HL-60 (cell line): ENCODE data around the gene TMIE.

Experiments used
- DNase-seq, 2 experiments: peaks; one replicate each; pipeline ENCODE4 v3.0.0-alpha.2; 2010 to 2020; ENCODE audit warnings: low read depth in 1 of 2, low spot score in 1 of 2
- H3K27ac ChIP-seq: fragments of 250-450 bp; sonication (Bioruptor Pico); replicated peaks from 2 replicates; pipeline ENCODE4 v1.5.1; 2020; ENCODE audit warnings: mild to moderate bottlenecking, moderate library complexity
- H3K27me3 ChIP-seq: fragments of 250-450 bp; sonication (Bioruptor Pico); 2 replicates; pipeline ENCODE4 v1.5.1; 2021; ENCODE audit warnings: mild to moderate bottlenecking, moderate library complexity; ENCODE audit not compliant: insufficient read depth, poor library complexity, severe bottlenecking
- H3K4me3 ChIP-seq: replicated peaks from 2 replicates; pipeline ENCODE4 v1.5.1; 2011; ENCODE audit warnings: mild to moderate bottlenecking, control low read depth, low read length; ENCODE audit not compliant: insufficient read depth
- GABPA ChIP-seq: IDR thresholded peaks from 2 replicates; pipeline ENCODE4 v1.6.1; 2012; ENCODE audit warnings: low read depth
- POLR2AphosphoS5 ChIP-seq: IDR thresholded peaks from 2 replicates; pipeline ENCODE4 v1.6.1; 2012; ENCODE audit warnings: low read depth
- SPI1 ChIP-seq: IDR thresholded peaks from 2 replicates; pipeline ENCODE4 v1.6.1; 2012; ENCODE audit warnings: low read depth, mild to moderate bottlenecking, borderline replicate concordance
- TF ChIP-seq, protein P1 (sequence below): IDR thresholded peaks from one replicate; pipeline ENCODE4 v1.5.1; 2011; ENCODE audit warnings: low read length, control low read depth, inconsistent platforms; ENCODE audit not compliant: insufficient read depth
- TF ChIP-seq, protein P2 (sequence below): IDR thresholded peaks from 2 replicates; pipeline ENCODE4 v1.6.1; 2012; ENCODE audit warnings: low read depth; ENCODE audit not compliant: insufficient replicate concordance

TMIE gene

DNA sequence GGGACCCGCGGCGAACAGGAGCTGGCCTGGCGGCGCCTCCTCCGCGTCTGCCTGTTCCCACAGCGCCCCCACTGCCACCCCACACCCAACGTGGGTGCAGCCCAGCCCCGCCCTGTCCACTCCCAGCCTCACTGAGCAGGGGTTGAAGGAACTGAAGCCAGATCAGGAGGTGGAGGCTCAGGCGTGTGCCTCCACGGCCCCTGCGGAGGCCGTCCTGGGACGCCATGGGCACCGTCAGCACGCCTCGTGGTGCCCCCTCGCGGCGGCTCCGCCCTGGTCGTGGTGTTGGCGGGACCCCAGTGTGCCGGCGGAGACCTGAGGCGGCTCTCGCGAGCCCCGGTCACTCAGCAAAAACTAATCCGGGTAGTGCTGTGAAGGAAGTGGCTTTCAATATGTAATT is 55.5 kb downstream of the TMIE start:
- TF ChIP-seq, protein P1, sequence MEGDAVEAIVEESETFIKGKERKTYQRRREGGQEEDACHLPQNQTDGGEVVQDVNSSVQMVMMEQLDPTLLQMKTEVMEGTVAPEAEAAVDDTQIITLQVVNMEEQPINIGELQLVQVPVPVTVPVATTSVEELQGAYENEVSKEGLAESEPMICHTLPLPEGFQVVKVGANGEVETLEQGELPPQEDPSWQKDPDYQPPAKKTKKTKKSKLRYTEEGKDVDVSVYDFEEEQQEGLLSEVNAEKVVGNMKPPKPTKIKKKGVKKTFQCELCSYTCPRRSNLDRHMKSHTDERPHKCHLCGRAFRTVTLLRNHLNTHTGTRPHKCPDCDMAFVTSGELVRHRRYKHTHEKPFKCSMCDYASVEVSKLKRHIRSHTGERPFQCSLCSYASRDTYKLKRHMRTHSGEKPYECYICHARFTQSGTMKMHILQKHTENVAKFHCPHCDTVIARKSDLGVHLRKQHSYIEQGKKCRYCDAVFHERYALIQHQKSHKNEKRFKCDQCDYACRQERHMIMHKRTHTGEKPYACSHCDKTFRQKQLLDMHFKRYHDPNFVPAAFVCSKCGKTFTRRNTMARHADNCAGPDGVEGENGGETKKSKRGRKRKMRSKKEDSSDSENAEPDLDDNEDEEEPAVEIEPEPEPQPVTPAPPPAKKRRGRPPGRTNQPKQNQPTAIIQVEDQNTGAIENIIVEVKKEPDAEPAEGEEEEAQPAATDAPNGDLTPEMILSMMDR: no peak
- no peak for TF ChIP-seq SPI1
- TF ChIP-seq, protein P2, sequence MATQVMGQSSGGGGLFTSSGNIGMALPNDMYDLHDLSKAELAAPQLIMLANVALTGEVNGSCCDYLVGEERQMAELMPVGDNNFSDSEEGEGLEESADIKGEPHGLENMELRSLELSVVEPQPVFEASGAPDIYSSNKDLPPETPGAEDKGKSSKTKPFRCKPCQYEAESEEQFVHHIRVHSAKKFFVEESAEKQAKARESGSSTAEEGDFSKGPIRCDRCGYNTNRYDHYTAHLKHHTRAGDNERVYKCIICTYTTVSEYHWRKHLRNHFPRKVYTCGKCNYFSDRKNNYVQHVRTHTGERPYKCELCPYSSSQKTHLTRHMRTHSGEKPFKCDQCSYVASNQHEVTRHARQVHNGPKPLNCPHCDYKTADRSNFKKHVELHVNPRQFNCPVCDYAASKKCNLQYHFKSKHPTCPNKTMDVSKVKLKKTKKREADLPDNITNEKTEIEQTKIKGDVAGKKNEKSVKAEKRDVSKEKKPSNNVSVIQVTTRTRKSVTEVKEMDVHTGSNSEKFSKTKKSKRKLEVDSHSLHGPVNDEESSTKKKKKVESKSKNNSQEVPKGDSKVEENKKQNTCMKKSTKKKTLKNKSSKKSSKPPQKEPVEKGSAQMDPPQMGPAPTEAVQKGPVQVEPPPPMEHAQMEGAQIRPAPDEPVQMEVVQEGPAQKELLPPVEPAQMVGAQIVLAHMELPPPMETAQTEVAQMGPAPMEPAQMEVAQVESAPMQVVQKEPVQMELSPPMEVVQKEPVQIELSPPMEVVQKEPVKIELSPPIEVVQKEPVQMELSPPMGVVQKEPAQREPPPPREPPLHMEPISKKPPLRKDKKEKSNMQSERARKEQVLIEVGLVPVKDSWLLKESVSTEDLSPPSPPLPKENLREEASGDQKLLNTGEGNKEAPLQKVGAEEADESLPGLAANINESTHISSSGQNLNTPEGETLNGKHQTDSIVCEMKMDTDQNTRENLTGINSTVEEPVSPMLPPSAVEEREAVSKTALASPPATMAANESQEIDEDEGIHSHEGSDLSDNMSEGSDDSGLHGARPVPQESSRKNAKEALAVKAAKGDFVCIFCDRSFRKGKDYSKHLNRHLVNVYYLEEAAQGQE: no peak
- TF ChIP-seq GABPA: no peak
- TF ChIP-seq POLR2AphosphoS5: no peak

DNA sequence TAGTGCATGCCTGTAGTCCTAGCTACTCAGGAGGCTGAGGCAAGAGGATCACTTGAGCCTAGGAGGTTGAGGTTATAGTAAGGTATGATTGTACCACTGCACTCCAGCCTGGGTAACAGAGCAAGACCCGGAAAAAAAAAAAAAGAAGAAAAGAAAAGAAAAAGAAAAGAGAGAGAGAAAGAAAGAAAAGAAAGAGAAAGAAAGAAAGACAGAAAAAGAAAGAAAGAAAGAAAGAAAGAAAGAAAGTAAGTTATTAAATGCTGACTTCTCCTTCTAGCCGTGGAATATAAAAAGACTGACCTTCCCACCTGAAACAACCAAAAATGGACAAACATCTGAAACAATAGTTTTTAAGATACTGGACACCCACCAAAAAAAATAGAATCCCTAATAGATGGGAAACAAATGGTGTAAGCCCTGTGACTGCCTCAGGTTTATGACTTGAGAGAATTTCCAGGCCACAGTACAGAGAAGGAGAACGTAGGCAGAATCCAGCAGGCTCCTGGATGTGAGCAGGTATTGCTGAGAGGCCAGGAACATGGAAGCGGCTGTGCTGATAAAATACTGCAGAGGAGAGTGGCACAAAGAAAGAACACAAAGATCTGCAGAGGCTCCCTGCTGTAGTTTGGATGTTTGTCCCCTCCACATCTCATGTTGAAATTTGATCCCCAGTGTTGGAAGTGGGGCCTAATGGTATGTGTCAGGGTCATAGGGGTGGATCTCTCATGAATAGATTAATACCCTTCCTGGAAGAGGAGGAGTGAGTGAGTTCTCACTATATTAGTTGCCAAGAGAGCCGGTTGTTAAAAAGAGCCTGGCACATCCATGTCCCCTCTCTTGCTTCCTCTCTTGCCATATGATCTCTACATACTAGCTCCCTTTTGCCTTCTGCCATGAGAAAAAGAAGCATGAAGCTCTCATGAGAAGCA is 58.3 kb downstream of the TMIE start:
- TF ChIP-seq, protein P1: no peak
- TF ChIP-seq POLR2AphosphoS5 (no peak), SPI1 (no peak), GABPA (no peak)
- TF ChIP-seq, protein P2: no peak
- no peaks in the 10 kb centered on the region for H3K27me3 ChIP-seq
- H3K27ac ChIP-seq: no peak overlapping the region
- DNase-seq: no peak
- H3K4me3 ChIP-seq: no peak overlapping the region

More for the DNA sequence above, 55.5 kb downstream of the TMIE start:
- Histone ChIP-seq H3K27me3 (no peaks in the 10 kb centered on the region), H3K27ac (no peak overlapping the region), H3K4me3 (no peak overlapping the region)
- DNase-seq: no peak
